ENCODE results near the gene EPGN. TPM values are rescaled to one million over a fixed set of nuclear protein-coding genes. Genes with fewer than 3 reads are reported as not detected.

EPGN gene
- total and polyA plus RNA-seq, 2 of the 8 experiments (the other 6 are each of a cell fraction or from before 2014, with no cell fraction given): not detected

GRCh38 chr4:74258963-74259362 lies 49.3 kb upstream of the EPGN start:
- Histone ChIP-seq H3K27me3 (replicated peaks in 1 of 4; ENCODE audit: control insufficient read depth in 3 of 4, extremely low read depth in 1 of 4, insufficient read depth in 3 of 4, low read length in 3 of 4) (no peaks in the 10 kb centered on the region), H3K79me1 (ENCODE audit: low read depth, low read length) (no peaks in the 10 kb centered on the region), H2BK20ac (ENCODE audit: low read length) (no peak overlapping the region), H3K18ac (ENCODE audit: extremely low read depth, low read length) (no peak overlapping the region), H2BK12ac (ENCODE audit: low read depth, low read length) (no peak overlapping the region), H4K5ac (ENCODE audit: insufficient read length, low read depth, low read length) (no peak overlapping the region), H3K9ac (replicated peaks in 1 of 4; ENCODE audit: extremely low read depth in 1 of 4, low read depth in 3 of 4, low read length in 3 of 4) (no peak overlapping the region), H2AK5ac (ENCODE audit: low read depth, low read length) (no peak overlapping the region), H3K79me2 (ENCODE audit: control insufficient read depth in 1 of 2, insufficient read depth in 2 of 2, low read length in 2 of 2) (no peaks in the 10 kb centered on the region), H3K36me3 (ENCODE audit: control insufficient read depth in 2 of 4, insufficient read depth in 4 of 4, low read length in 3 of 4) (no peaks in the 10 kb centered on the region), H4K20me1 (replicated peaks in 1 of 2; ENCODE audit: control insufficient read depth in 1 of 2, insufficient read depth in 2 of 2, low read length in 2 of 2) (no peaks in the 10 kb centered on the region), H3K23ac (ENCODE audit: insufficient read length) (no peak overlapping the region), H3K4me3 (ENCODE audit: extremely low read depth in 1 of 4, insufficient read depth in 2 of 4, low read depth in 3 of 4, low read length in 4 of 4) (no peak overlapping the region), H2BK15ac (ENCODE audit: low read length) (no peak overlapping the region), H3K4me1 (replicated peaks in 1 of 4; ENCODE audit: control insufficient read depth in 3 of 4, insufficient read depth in 4 of 4, low read length in 3 of 4) (no peaks in the 10 kb centered on the region), H3K14ac (ENCODE audit: insufficient read length) (no peak overlapping the region), H3K4ac (replicated peaks; ENCODE audit: insufficient read length, low read depth, low read length) (no peak overlapping the region), H2AFZ (ENCODE audit: low read length) (no peak overlapping the region), H4K91ac (replicated peaks; ENCODE audit: insufficient read length, low read length) (no peak overlapping the region), H3K9me3 (ENCODE audit: insufficient read depth in 2 of 2, low read depth in 1 of 2, low read length in 1 of 2) (no peaks in the 10 kb centered on the region), H2BK120ac (replicated peaks; ENCODE audit: low read depth, low read length) (no peak overlapping the region), H3K56ac (replicated peaks; ENCODE audit: insufficient read length, low read depth, low read length) (no peak overlapping the region), H3K23me2 (ENCODE audit: low read depth, low read length) (no peaks in the 10 kb centered on the region), H3K4me2 (ENCODE audit: insufficient read depth in 1 of 2, low read depth in 2 of 2, low read length in 2 of 2) (no peak overlapping the region), H3K27ac (ENCODE audit: low read depth, low read length) (no peak overlapping the region), H2BK5ac (ENCODE audit: low read depth, low read length) (no peak overlapping the region), H4K8ac (ENCODE audit: extremely low read depth, insufficient read depth, low read length) (no peak overlapping the region)
- FAIRE-seq (no peak), DNase-seq (ENCODE audit: low read depth in 1 of 2, low spot score in 2 of 2) (no peak)
- TF ChIP-seq SP2 (IDR thresholded peaks at IDR 0.05; ENCODE audit: low read length) (no peak), HDAC2 (IDR thresholded peaks at IDR 0.05; ENCODE audit: borderline replicate concordance in 1 of 2, low read depth in 2 of 2, low read length in 2 of 2) (no peak), FOSL1 (IDR thresholded peaks at IDR 0.05; ENCODE audit: insufficient read depth, low read depth, low read length) (no peak), CHD1 (IDR thresholded peaks at IDR 0.05; ENCODE audit: low read depth, low read length) (no peak), SIRT6 (IDR thresholded peaks at IDR 0.05; ENCODE audit: low read length) (no peak), GABPA (IDR thresholded peaks at IDR 0.05; ENCODE audit: borderline replicate concordance, insufficient read depth, low read length) (no peak), CHD2 (IDR thresholded peaks at IDR 0.05; ENCODE audit: low read length) (no peak), PHF8 (conservative IDR thresholded peaks at IDR 0.05; ENCODE audit: low read depth, low read length) (no peak), CBX8 (IDR thresholded peaks at IDR 0.05; ENCODE audit: borderline replicate concordance, low read depth, low read length) (no peak), BRCA1 (IDR thresholded peaks at IDR 0.05; ENCODE audit: low read depth, low read length) (no peak), POLR2AphosphoS5 (IDR thresholded peaks at IDR 0.05; ENCODE audit: low read depth, low read length) (no peak), BCL11A (IDR thresholded peaks at IDR 0.05; ENCODE audit: low read depth in 2 of 2, low read length in 2 of 2) (no peak), EP300 (IDR thresholded peaks at IDR 0.05; ENCODE audit: borderline replicate concordance in 1 of 2, low read depth in 2 of 2, low read length in 2 of 2) (no peak), RNF2 (IDR thresholded peaks at IDR 0.05; ENCODE audit: borderline replicate concordance, low read depth, low read length, missing control alignments, poor library complexity, severe bottlenecking) (no peak)
- ChIA-PET CTCF (ENCODE audit: partially characterized antibody) (interaction anchor here (0.6 to 1.1 kb wide), 2 partner anchors 61 to 118 kb away, joined by 3 read pairs; no protein-coding TSS in a partner anchor), POLR2A (ENCODE audit: partially characterized antibody) (no interaction called here)
- 95% methylated on average over 1 of the region's 1 CpG; no CpG with 5 or more reads in 1 of the 2 experiments for WGBS, 2 experiments (ENCODE audit: extremely low coverage in 1 of 2, insufficient coverage in 1 of 2, insufficient read length in 1 of 2, insufficient replicate concordance in 2 of 2, low coverage in 1 of 2, low lambda C conversion rate in 2 of 2, missing lambda C conversion rate in 1 of 2)

Data from H1 (cell line).